Measurements from ENCODE around the gene CARF.

DNA sequence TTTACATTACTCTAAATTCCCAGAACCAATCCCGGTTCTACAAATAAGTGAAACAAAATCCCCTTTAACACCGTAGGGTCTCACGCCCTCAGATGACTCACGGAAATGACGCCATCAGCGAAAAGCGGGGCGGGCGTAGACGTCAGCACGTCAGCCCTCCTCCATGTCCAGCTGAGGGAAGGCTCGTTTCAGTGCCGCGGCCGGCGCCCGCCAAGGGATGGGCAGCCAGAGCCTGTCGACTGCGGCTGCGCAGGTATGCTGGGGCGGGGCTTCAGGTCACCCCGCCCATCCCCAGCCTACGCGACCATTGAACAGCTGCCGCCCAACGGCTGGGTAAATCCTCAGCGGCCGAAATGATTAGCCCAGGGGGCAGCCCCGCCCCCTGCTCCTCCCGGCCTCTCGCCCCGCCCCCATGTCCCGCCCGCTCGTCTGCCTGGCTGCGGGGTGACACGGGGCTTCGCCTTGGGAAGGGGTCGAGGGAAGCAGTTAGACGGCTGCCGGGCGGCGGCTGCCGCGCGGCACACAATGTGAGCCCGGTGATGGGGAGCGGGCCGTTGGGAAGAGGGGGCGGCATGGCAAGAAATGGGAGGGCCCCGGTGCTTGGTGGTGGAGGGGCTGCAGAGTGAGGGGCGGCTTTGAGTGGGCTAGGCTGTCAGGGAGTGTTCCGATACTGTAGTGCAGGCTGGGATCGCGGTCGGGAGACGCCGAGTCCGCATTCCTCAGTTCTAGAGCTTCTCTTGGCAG lies 102.6 kb downstream of the CARF start, which contains the start of gene NBEAL1:
- TF ChIP-seq POLR2A (IDR thresholded peaks at IDR 0.05) = peak; percentile 73 to 81
- TF ChIP-seq, protein P1, sequence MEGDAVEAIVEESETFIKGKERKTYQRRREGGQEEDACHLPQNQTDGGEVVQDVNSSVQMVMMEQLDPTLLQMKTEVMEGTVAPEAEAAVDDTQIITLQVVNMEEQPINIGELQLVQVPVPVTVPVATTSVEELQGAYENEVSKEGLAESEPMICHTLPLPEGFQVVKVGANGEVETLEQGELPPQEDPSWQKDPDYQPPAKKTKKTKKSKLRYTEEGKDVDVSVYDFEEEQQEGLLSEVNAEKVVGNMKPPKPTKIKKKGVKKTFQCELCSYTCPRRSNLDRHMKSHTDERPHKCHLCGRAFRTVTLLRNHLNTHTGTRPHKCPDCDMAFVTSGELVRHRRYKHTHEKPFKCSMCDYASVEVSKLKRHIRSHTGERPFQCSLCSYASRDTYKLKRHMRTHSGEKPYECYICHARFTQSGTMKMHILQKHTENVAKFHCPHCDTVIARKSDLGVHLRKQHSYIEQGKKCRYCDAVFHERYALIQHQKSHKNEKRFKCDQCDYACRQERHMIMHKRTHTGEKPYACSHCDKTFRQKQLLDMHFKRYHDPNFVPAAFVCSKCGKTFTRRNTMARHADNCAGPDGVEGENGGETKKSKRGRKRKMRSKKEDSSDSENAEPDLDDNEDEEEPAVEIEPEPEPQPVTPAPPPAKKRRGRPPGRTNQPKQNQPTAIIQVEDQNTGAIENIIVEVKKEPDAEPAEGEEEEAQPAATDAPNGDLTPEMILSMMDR (IDR thresholded peaks at IDR 0.05) = peak in 1 of 5 experiments; percentile 26
- TF ChIP-seq EP300 (IDR thresholded peaks at IDR 0.05) = peak; percentile 94 to 96
